Measurements from ENCODE around the gene PAPSS2. TPM values are rescaled to one million over a fixed set of nuclear protein-coding genes. Genes with fewer than 3 reads are reported as not detected.

PAPSS2 gene
- total RNA-seq, 1 donor from 2014 or later, result 14.8 TPM

GRCh38 chr10:87753995-87754866, 94.6 kb downstream of the PAPSS2 start:
- Histone ChIP-seq H3K36me3 (peaks cover 4 to 18% of the 10 kb centered on the region in 2 donors), H3K4me3 (no peak overlapping the region), H3K4me1 (no peaks in the 10 kb centered on the region), H3K27ac (no peak overlapping the region), H3K27me3 (no peaks in the 10 kb centered on the region), H3K9me3 (no peaks in the 10 kb centered on the region)
- intact Hi-C loops (cut with DNase I), result no loop called here
- no peak for DNase-seq (ENCODE audit: low spot score in 2 of 2)
- TF ChIP-seq CTCF (IDR thresholded peaks at IDR 0.05), result no peak

GRCh38 chr10:87757685-87758084, 98.0 kb downstream of the PAPSS2 start:
- H3K27me3 ChIP-seq, result no peaks in the 10 kb centered on the region
- intact Hi-C loops (cut with DNase I), result no loop called here
- no peak overlapping the region for H3K4me3 ChIP-seq
- DNase-seq (ENCODE audit: low spot score in 2 of 2), result no peak
- no peak overlapping the region for H3K27ac ChIP-seq
- TF ChIP-seq CTCF (IDR thresholded peaks at IDR 0.05), result no peak
- peaks cover 4 to 18% of the 10 kb centered on the region in 2 donors for H3K36me3 ChIP-seq
- no peaks in the 10 kb centered on the region for H3K4me1 ChIP-seq
- H3K9me3 ChIP-seq, result no peaks in the 10 kb centered on the region

- intact Hi-C loops (cut with DNase I), result no loop called here
Measured at GRCh38 chr10:87759551-87759950, 99.9 kb downstream of the PAPSS2 start.

GRCh38 chr10:87760195-87760905, 100.7 kb downstream of the PAPSS2 start:
- TF ChIP-seq CTCF (IDR thresholded peaks at IDR 0.05), result no peak
- intact Hi-C loops (cut with DNase I), result no loop called here
- H3K4me1 ChIP-seq, result no peaks in the 10 kb centered on the region
- no peak overlapping the region for H3K4me3 ChIP-seq
- no peak overlapping the region for H3K27ac ChIP-seq
- H3K27me3 ChIP-seq, result no peaks in the 10 kb centered on the region
- peaks cover 4 to 17% of the 10 kb centered on the region in 2 donors for H3K36me3 ChIP-seq
- H3K9me3 ChIP-seq, result no peaks in the 10 kb centered on the region
- DNase-seq (ENCODE audit: low spot score in 2 of 2), result no peak

More at GRCh38 chr10:87759551-87759950, 99.9 kb downstream of the PAPSS2 start:
- Histone ChIP-seq H3K36me3 (peaks cover 4 to 20% of the 10 kb centered on the region in 2 donors), H3K9me3 (no peaks in the 10 kb centered on the region), H3K27ac (no peak overlapping the region), H3K27me3 (no peaks in the 10 kb centered on the region), H3K4me1 (no peaks in the 10 kb centered on the region), H3K4me3 (no peak overlapping the region)
- no peak for DNase-seq (ENCODE audit: low spot score in 2 of 2)
- TF ChIP-seq CTCF (IDR thresholded peaks at IDR 0.05), result no peak

GRCh38 chr10:87761153-87761552, 101.5 kb downstream of the PAPSS2 start:
- peaks cover 3 to 12% of the 10 kb centered on the region in 2 donors for H3K36me3 ChIP-seq
- no peak overlapping the region for H3K4me3 ChIP-seq
- TF ChIP-seq CTCF (IDR thresholded peaks at IDR 0.05), result no peak
- H3K9me3 ChIP-seq, result no peaks in the 10 kb centered on the region
- H3K27ac ChIP-seq, result no peak overlapping the region
- intact Hi-C loops (cut with DNase I), result no loop called here
- H3K27me3 ChIP-seq, result no peaks in the 10 kb centered on the region
- no peak for DNase-seq (ENCODE audit: low spot score in 2 of 2)
- H3K4me1 ChIP-seq, result no peaks in the 10 kb centered on the region
